Adrenal gland (tissue), 5 donors: ENCODE measurements around the gene MBLAC2.

Experiments
- POLR2A ChIP-seq, 2 donors: fragments of 450-650 bp; IDR thresholded peaks; one replicate each; pipeline ENCODE4 v1.6.1; 2017; ENCODE audit warnings: antibody characterized with exemption in 2 of 2, mild to moderate bottlenecking in 2 of 2, moderate library complexity in 1 of 2
- TF ChIP-seq, protein P1 (sequence below), 6 experiments: fragments of 450-650 bp in 4 of 6; fragments of 200-600 bp in 2 of 6; sonication (generic) in 1 of 6; IDR thresholded peaks; 1 replicate in 5 of 6; 2 replicates in 1 of 6; pipeline versions ENCODE4 v1.5.1 to v1.8.0; 2016 to 2021; ENCODE audit warnings: antibody characterized with exemption in 6 of 6, mild to moderate bottlenecking in 2 of 6, moderate library complexity in 1 of 6
- donor health status: DM: no; HTN: no; CAD: no.

DNA sequence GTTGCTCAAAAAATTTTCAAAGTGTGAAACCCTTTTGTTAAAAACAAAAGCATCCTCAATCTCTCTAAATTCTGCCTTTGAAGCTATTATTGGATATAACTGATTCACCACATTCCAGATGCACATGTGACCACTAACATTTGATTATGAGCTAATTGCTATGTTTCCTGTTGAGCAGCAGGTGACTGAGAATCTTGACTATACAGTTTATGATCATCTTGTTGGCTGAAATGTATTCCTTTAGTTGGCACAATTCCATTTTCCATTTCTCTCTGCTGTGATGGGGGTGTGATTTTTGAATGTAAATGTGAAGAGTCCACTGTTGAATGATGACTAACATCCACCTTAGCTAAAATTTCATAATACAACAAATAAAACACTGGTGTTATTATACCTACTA lies 44.1 kb upstream of the MBLAC2 start:
- no peak for TF ChIP-seq POLR2A (IDR thresholded peaks at IDR 0.05)
- TF ChIP-seq, protein P1, sequence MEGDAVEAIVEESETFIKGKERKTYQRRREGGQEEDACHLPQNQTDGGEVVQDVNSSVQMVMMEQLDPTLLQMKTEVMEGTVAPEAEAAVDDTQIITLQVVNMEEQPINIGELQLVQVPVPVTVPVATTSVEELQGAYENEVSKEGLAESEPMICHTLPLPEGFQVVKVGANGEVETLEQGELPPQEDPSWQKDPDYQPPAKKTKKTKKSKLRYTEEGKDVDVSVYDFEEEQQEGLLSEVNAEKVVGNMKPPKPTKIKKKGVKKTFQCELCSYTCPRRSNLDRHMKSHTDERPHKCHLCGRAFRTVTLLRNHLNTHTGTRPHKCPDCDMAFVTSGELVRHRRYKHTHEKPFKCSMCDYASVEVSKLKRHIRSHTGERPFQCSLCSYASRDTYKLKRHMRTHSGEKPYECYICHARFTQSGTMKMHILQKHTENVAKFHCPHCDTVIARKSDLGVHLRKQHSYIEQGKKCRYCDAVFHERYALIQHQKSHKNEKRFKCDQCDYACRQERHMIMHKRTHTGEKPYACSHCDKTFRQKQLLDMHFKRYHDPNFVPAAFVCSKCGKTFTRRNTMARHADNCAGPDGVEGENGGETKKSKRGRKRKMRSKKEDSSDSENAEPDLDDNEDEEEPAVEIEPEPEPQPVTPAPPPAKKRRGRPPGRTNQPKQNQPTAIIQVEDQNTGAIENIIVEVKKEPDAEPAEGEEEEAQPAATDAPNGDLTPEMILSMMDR (IDR thresholded peaks at IDR 0.05), result no peak
